Mammary epithelial cell (primary cell): ENCODE measurements around the gene L3MBTL4.

Source experiments
- CTCF ChIP-seq, 2 donors: IDR thresholded peaks in 1 of 2; conservative IDR thresholded peaks in 1 of 2; 2 replicates each; pipeline ENCODE4 v1.5.1; 2011 to 2012; ENCODE audit warnings: inconsistent platforms in 2 of 2, low read length in 2 of 2, mild to moderate bottlenecking in 2 of 2, control low read depth in 1 of 2, low read depth in 1 of 2; ENCODE audit not compliant: insufficient read depth in 1 of 2; ENCODE audit errors: extremely low read depth in 1 of 2
- EZH2 ChIP-seq: IDR thresholded peaks from 2 replicates; pipeline ENCODE4 v1.6.1; 2012; ENCODE audit warnings: low read length, inconsistent platforms, borderline replicate concordance

- TF ChIP-seq CTCF (conservative IDR thresholded peaks at IDR 0.05 in 1 of 2, IDR thresholded peaks at IDR 0.05 in 1 of 2; ENCODE audit: extremely low read depth in 1 of 2, insufficient read depth in 1 of 2, low read depth in 1 of 2, low read length in 2 of 2): no peak
- TF ChIP-seq EZH2: no peak
These were observed 455.9 kb downstream of the L3MBTL4 start for GRCh38 chr18:5958822-5959221.
